ENCODE measurements around the gene AATK.

DNA sequence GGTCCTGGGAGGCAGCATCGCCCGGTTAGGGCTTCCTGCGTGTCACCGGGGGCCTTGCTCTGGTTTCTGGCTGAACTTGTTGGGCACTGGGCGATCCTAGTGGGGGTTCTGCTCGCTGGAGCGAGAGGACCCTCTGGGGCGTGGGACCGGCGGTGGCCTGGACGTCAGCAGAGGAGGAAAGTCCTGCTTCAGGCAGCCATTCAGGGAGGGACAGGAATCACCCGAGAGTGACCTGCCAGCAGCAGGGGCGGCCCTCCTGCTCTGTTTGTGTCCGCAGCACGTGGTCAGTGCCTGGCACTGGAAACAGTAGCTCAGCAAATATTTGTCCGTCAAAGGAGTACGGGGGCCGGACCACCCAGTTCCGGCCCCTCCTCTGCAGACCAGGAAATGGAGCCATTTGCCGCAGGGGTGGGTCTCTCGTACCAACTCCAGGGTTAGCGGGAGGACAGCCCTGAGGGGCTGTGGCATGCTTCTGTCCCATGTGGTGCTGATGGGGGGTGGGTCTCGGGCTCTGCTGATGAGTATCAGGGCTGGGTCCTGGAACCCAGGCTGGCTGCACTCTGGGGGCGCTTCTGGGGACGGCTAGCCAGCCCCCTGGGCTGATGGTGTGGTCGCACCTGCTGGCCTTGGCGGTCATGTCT is 82.8 kb downstream of the AATK start:
- TF ChIP-seq, protein P1, sequence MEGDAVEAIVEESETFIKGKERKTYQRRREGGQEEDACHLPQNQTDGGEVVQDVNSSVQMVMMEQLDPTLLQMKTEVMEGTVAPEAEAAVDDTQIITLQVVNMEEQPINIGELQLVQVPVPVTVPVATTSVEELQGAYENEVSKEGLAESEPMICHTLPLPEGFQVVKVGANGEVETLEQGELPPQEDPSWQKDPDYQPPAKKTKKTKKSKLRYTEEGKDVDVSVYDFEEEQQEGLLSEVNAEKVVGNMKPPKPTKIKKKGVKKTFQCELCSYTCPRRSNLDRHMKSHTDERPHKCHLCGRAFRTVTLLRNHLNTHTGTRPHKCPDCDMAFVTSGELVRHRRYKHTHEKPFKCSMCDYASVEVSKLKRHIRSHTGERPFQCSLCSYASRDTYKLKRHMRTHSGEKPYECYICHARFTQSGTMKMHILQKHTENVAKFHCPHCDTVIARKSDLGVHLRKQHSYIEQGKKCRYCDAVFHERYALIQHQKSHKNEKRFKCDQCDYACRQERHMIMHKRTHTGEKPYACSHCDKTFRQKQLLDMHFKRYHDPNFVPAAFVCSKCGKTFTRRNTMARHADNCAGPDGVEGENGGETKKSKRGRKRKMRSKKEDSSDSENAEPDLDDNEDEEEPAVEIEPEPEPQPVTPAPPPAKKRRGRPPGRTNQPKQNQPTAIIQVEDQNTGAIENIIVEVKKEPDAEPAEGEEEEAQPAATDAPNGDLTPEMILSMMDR (conservative IDR thresholded peaks at IDR 0.05), result no peak
- no peak for TF ChIP-seq EZH2 (IDR thresholded peaks at IDR 0.05; ENCODE audit: low read depth)
